Measurements from ENCODE around the gene PTPRF.

DNA sequence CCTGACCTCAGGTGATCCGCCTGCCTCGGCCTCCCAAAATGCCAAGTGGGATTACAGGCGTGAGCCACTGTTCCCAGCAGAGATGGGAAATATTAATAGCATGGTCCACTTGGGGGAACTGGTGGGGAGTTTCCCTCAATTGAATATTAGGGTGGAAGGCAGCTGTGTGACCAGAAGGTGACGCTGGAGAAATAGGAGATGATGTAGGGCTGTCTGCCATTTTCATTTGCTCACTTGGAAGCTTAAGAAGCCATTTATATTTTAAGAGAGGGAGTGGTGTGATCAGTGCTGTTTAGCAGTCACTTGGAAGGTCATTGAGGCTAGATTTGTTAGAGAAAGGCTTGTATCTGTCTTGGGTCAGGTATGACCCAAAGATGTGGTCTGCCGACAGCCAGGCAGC, 139.2 kb downstream of the PTPRF start:
- TF ChIP-seq EZH2 (IDR thresholded peaks at IDR 0.05; ENCODE audit: borderline replicate concordance) (no peak), EZH2phosphoT487 (IDR thresholded peaks at IDR 0.05; ENCODE audit: low read depth, severe bottlenecking, unreplicated experiment) (no peak)
- TF ChIP-seq, protein P1, sequence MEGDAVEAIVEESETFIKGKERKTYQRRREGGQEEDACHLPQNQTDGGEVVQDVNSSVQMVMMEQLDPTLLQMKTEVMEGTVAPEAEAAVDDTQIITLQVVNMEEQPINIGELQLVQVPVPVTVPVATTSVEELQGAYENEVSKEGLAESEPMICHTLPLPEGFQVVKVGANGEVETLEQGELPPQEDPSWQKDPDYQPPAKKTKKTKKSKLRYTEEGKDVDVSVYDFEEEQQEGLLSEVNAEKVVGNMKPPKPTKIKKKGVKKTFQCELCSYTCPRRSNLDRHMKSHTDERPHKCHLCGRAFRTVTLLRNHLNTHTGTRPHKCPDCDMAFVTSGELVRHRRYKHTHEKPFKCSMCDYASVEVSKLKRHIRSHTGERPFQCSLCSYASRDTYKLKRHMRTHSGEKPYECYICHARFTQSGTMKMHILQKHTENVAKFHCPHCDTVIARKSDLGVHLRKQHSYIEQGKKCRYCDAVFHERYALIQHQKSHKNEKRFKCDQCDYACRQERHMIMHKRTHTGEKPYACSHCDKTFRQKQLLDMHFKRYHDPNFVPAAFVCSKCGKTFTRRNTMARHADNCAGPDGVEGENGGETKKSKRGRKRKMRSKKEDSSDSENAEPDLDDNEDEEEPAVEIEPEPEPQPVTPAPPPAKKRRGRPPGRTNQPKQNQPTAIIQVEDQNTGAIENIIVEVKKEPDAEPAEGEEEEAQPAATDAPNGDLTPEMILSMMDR (IDR thresholded peaks at IDR 0.05; ENCODE audit: poor library complexity), result no peak

Data from hepatocyte (in vitro differentiated cells).